Measurements from ENCODE around the gene TLK1. TPM values are rescaled to one million over a fixed set of nuclear protein-coding genes. Genes with fewer than 3 reads are reported as not detected.

The TLK1 gene
- total and polyA plus RNA-seq, 9 of the 15 experiments (the other 6 are each of a cell fraction or from before 2014, with no cell fraction given): 20.2 to 101 (median 40.5) TPM

DNA sequence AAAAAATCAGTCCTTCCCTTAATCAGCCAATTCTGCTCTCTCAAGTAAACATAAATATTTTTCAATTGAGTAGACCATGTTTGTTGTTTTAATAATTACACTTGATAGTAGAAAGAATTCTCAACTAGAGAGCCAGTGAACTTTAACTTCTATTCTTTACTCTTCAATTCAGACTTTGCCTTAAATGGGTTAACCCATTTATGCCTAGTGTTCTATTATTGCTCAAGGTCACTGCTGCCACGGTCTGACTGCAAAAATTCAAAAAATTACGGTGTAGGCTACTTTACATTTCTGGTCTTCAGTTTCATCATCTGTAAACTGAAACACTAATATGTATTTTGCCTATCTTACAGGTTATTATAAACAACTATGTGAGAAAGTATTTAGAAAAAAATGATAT lies 103.1 kb downstream of the TLK1 start:
- BruUV-seq (replicated peaks): no TSS peak
- ATAC-seq (no peak), FAIRE-seq (no peak), DNase-seq (ENCODE audit: extremely low read depth in 1 of 4, low spot score in 3 of 4) (no peak)
- peaks cover 3% of the 10 kb centered on the region; the same call in 1 of the 2 replicates for H3K9me3 ChIP-seq (replicated peaks; ENCODE audit: control insufficient read depth, insufficient read depth, low read depth, low read length)
- POLR2A ChIA-PET: no interaction called here
- H3K4me3 ChIP-seq: no peak overlapping the region
- H3K4me2 ChIP-seq (ENCODE audit: insufficient read depth, low read length): no peak overlapping the region
- 0 out of 3 replicates have a peak, but pooled peaks cover 6% of the 10 kb centered on the region for H3K79me2 ChIP-seq (ENCODE audit: control insufficient read depth, insufficient read depth, low read length)
- intact Hi-C loops (cut with micrococcal nuclease) (no loop called here), in situ Hi-C loops (cut with MboI) (no loop called here)
- H3K9me1 ChIP-seq (ENCODE audit: control insufficient read depth, insufficient read depth, low read length): no peaks in the 10 kb centered on the region
- H3K9ac ChIP-seq (ENCODE audit: insufficient read depth in 1 of 2, low read depth in 2 of 2, low read length in 2 of 2): no peak overlapping the region
- TF ChIP-seq MEIS2 (IDR thresholded peaks at IDR 0.05; ENCODE audit: partially characterized antibody) (no peak), THAP12 (CRISPR knock-in tag; IDR thresholded peaks at IDR 0.05) (no peak), SREBF2 (CRISPR knock-in tag; IDR thresholded peaks at IDR 0.05) (no peak), PTRF (tag; IDR thresholded peaks at IDR 0.05) (no peak), RCOR1 (IDR thresholded peaks at IDR 0.05; ENCODE audit: borderline replicate concordance in 1 of 2, low read depth in 2 of 2, low read length in 2 of 2) (no peak), ZNF165 (CRISPR knock-in tag; IDR thresholded peaks at IDR 0.05; ENCODE audit: borderline replicate concordance) (no peak), TFAM (CRISPR knock-in tag; conservative IDR thresholded peaks at IDR 0.05) (no peak), ZNF318 (IDR thresholded peaks at IDR 0.05; ENCODE audit: borderline replicate concordance in 1 of 2, low read depth in 1 of 2) (no peak), ZFPM2 (CRISPR knock-in tag; IDR thresholded peaks at IDR 0.05) (no peak), ZNF217 (CRISPR knock-in tag; IDR thresholded peaks at IDR 0.05) (no peak), POLR3A (IDR thresholded peaks at IDR 0.05; ENCODE audit: borderline replicate concordance, extremely low read depth, insufficient read depth, insufficient read length) (no peak), HDAC3 (IDR thresholded peaks at IDR 0.05; ENCODE audit: borderline replicate concordance, partially characterized antibody) (no peak)
- no peaks in the 10 kb centered on the region for H4K20me1 ChIP-seq (replicated peaks; ENCODE audit: control insufficient read depth, insufficient read depth, low read length)
- CTCF ChIA-PET (ENCODE audit: low intra/inter-chr PET ratio): no interaction called here
- H3K36me3 ChIP-seq (ENCODE audit: control insufficient read depth, insufficient read depth, low read length): peaks cover 73% of the 10 kb centered on the region
- no peak overlapping the region for H2AFZ ChIP-seq (ENCODE audit: low read depth, low read length)
- H3K4me1 ChIP-seq (replicated peaks in 1 of 2; ENCODE audit: control insufficient read depth in 2 of 2, insufficient read depth in 2 of 2, low read length in 2 of 2): no peaks in the 10 kb centered on the region
- WGBS (ENCODE audit: insufficient coverage, low coverage, missing lambda C conversion rate): 89% methylated on average over 2 of the region's 2 CpGs
- H3K27ac ChIP-seq (ENCODE audit: extremely low read depth, low read depth, low read length): no peak overlapping the region
- H3K27me3 ChIP-seq (ENCODE audit: control insufficient read depth in 2 of 2, insufficient read depth in 2 of 2, low read length in 2 of 2): no peaks in the 10 kb centered on the region

Data from K562 (cell line).